WERI-Rb-1 (cell line): ENCODE measurements around the gene PPP1R9A.

Source experiments
- DNase-seq: peaks from one replicate; pipeline ENCODE4 v3.0.0-alpha.2; 2020
- H3K27ac ChIP-seq: fragments of 250-450 bp; sonication (Bioruptor Pico); 2 replicates; pipeline ENCODE4 v1.5.1; 2020; ENCODE audit warnings: mild to moderate bottlenecking, moderate library complexity
- H3K27me3 ChIP-seq: fragments of 250-450 bp; sonication (Bioruptor Pico); 2 replicates; pipeline ENCODE4 v1.5.1; 2021; ENCODE audit warnings: mild to moderate bottlenecking, low read depth, moderate library complexity; ENCODE audit not compliant: insufficient read depth, severe bottlenecking
- H3K36me3 ChIP-seq: fragments of 250-450 bp; sonication (Bioruptor Pico); 2 replicates; pipeline ENCODE4 v1.5.1; 2020; ENCODE audit warnings: mild to moderate bottlenecking, moderate library complexity
- H3K4me3 ChIP-seq: 2 replicates; pipeline ENCODE4 v1.5.1; 2011; ENCODE audit warnings: low read depth, mild to moderate bottlenecking, control low read depth, low read length
- H3K9me3 ChIP-seq: fragments of 250-450 bp; sonication (Bioruptor Pico); 2 replicates; pipeline ENCODE4 v1.5.1; 2021; ENCODE audit warnings: mild to moderate bottlenecking, moderate library complexity; ENCODE audit not compliant: severe bottlenecking
- TF ChIP-seq, protein P1 (sequence below): IDR thresholded peaks from 2 replicates; pipeline ENCODE4 v1.5.1; 2011; ENCODE audit warnings: low read depth, mild to moderate bottlenecking, control low read depth, inconsistent platforms, low read length

Gene PPP1R9A

DNA sequence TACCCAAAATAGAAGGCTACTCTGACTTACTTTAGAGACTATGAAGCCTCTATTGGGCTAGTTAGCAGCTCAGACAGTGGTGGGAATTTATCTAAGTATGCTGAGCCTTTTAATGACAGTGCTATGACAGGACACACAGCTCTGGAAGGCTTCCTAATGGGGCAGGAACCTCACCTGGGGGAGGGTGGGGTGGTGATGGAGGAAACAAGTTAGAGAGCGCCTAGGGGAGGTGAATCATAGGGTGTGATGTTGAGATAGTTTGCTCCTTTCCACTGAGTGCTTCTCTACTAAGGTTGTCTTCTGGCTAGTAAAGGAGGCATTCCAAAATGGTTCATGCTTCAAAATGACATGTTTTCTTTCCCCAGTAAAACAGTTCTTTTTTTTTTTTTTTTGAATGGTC, 42.1 kb downstream of the PPP1R9A start:
- no peak for DNase-seq
- TF ChIP-seq, protein P1, sequence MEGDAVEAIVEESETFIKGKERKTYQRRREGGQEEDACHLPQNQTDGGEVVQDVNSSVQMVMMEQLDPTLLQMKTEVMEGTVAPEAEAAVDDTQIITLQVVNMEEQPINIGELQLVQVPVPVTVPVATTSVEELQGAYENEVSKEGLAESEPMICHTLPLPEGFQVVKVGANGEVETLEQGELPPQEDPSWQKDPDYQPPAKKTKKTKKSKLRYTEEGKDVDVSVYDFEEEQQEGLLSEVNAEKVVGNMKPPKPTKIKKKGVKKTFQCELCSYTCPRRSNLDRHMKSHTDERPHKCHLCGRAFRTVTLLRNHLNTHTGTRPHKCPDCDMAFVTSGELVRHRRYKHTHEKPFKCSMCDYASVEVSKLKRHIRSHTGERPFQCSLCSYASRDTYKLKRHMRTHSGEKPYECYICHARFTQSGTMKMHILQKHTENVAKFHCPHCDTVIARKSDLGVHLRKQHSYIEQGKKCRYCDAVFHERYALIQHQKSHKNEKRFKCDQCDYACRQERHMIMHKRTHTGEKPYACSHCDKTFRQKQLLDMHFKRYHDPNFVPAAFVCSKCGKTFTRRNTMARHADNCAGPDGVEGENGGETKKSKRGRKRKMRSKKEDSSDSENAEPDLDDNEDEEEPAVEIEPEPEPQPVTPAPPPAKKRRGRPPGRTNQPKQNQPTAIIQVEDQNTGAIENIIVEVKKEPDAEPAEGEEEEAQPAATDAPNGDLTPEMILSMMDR, result no peak
- Histone ChIP-seq H3K27me3 (no peaks in the 10 kb centered on the region), H3K9me3 (peaks cover 3% of the 10 kb centered on the region), H3K27ac (no peak overlapping the region), H3K36me3 (no peaks in the 10 kb centered on the region), H3K4me3 (no peak overlapping the region)

DNA sequence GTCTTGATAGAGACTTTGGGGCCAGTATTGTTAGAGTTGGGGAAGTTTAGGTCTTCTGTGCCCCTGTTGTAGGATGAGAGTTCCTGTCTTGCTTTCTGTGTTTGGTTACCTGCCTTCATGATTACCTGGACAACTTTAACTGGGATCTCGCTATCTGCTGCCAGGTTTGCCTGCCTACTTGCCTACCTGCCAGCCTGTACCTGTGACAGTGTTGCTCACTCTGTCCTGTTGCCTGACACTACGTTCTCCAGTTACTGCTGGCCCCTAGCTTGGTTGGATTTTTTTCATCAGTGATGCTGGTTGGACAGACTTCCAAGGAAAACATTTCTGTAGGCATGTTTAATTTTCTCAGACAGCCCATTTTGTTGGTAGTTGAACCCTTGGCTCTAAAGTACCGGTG, 48.4 kb downstream of the PPP1R9A start:
- no peak for DNase-seq
- H3K27ac ChIP-seq, result no peak overlapping the region
- peaks cover 3% of the 10 kb centered on the region for H3K9me3 ChIP-seq
- H3K4me3 ChIP-seq, result no peak overlapping the region
- TF ChIP-seq, protein P1, result no peak
- no peaks in the 10 kb centered on the region for H3K27me3 ChIP-seq
- H3K36me3 ChIP-seq, result no peaks in the 10 kb centered on the region

DNA sequence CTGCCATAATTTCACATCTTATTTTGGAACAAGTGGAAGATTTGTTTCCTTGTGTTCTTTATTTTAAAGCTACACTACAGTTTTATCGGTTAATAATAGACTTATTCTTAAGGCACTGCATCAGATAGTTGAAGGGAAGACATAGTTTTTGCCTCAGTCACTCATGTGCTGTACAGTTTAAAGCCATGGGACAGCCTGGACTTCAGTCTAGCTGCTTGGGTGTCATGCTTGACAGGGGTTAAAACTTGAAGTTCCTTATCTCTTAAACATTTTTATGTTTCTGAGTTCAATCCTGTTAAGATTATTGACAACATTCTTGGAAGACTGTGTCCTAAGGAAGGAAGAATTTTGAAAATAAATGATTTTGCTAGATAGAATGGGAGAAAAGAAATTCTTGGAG, 49.7 kb downstream of the PPP1R9A start:
- Histone ChIP-seq H3K27ac (no peak overlapping the region), H3K9me3 (peaks cover 3% of the 10 kb centered on the region), H3K27me3 (no peaks in the 10 kb centered on the region), H3K36me3 (no peaks in the 10 kb centered on the region), H3K4me3 (no peak overlapping the region)
- DNase-seq, result no peak
- TF ChIP-seq, protein P1, result no peak

DNA sequence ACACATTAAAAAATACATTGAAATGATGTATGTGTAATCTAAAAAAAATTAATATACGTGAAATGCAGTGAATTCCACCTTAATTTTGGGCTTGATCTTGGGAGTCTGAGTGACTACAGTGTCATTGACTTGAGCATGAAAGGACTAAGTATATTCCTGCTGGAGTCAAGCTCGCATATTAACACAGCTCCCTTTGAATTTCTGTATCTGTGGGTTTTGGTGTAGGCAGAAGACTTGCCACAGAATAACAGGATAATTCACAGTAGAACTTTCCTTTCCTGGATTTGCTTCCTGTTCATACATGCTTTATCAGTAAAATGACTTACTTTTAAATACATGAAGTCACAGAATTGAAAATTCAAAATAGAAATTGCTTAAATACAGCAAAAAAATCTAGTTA, 55.3 kb downstream of the PPP1R9A start:
- Histone ChIP-seq H3K36me3 (no peaks in the 10 kb centered on the region), H3K9me3 (no peaks in the 10 kb centered on the region), H3K4me3 (no peak overlapping the region), H3K27me3 (no peaks in the 10 kb centered on the region), H3K27ac (no peak overlapping the region)
- no peak for DNase-seq
- TF ChIP-seq, protein P1, result no peak

DNA sequence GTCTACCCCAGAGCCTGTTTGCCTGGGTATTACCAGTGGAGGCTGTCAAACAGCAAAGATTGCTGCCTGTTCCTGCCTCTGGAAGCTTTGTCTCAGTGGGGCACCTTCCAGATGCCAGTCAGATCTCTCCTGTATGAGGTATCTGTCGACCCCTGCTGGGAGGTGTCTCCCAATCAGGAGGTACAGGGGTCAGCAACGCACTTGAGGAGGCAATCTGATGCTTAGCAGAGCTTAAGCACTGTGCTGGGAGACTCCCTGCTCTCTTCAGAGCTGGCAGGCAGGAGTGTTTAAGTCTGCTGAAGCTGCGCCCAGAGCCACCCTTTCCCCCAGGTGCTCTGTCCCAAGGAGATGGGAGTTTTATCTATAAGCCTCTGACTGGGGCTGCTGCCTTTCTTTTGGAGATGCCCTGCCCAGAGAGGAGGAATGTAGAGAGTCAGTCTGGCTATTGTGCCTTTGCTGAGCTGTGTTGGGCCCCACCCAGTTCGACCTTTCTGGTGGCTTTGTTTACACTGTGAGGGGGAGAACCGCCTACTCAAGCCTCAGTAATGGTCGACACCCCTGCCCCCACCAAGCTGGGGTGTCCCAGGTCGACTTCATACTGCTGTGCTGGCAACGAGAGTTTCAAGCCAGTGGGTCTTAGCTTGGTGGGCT, 62.2 kb downstream of the PPP1R9A start:
- H3K9me3 ChIP-seq, result no peaks in the 10 kb centered on the region
- DNase-seq, result no peak
- H3K4me3 ChIP-seq, result no peak overlapping the region
- H3K27me3 ChIP-seq, result no peaks in the 10 kb centered on the region
- TF ChIP-seq, protein P1, result no peak
- no peak overlapping the region for H3K27ac ChIP-seq
- H3K36me3 ChIP-seq, result no peaks in the 10 kb centered on the region

DNA sequence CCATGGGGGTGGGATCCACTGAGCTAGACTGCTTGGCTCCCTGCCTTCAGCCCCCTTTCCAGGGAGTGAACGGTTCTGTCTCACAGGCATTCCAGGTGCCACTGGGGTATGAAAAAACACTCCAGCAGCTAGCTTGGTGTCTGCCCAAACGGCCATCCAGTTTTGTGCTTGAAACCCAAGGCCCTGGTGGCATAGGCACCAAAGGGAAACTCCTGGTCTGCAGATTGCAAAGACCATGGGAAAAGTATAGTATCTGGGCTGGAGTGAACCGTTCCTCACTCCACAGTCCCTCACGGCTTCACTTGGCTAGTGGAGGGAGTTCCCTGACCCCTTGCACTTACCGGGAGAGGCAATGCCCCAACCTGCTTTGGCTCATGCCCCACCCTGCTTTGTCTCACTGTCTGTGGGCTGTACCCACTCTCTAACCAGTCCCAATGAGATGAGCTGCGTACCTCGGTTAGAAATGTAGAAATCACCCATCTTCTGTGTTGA, 62.7 kb downstream of the PPP1R9A start:
- H3K27me3 ChIP-seq, result no peaks in the 10 kb centered on the region
- H3K27ac ChIP-seq, result no peak overlapping the region
- no peaks in the 10 kb centered on the region for H3K9me3 ChIP-seq
- DNase-seq, result no peak
- TF ChIP-seq, protein P1, result no peak
- H3K36me3 ChIP-seq, result no peaks in the 10 kb centered on the region
- no peak overlapping the region for H3K4me3 ChIP-seq
